ENCODE data around the gene LSG1.

GRCh38 chr3:194619741-194620140 is 52.2 kb downstream of the LSG1 start:
- TF ChIP-seq, protein P1, sequence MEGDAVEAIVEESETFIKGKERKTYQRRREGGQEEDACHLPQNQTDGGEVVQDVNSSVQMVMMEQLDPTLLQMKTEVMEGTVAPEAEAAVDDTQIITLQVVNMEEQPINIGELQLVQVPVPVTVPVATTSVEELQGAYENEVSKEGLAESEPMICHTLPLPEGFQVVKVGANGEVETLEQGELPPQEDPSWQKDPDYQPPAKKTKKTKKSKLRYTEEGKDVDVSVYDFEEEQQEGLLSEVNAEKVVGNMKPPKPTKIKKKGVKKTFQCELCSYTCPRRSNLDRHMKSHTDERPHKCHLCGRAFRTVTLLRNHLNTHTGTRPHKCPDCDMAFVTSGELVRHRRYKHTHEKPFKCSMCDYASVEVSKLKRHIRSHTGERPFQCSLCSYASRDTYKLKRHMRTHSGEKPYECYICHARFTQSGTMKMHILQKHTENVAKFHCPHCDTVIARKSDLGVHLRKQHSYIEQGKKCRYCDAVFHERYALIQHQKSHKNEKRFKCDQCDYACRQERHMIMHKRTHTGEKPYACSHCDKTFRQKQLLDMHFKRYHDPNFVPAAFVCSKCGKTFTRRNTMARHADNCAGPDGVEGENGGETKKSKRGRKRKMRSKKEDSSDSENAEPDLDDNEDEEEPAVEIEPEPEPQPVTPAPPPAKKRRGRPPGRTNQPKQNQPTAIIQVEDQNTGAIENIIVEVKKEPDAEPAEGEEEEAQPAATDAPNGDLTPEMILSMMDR (conservative IDR thresholded peaks at IDR 0.05 in 1 of 2, IDR thresholded peaks at IDR 0.05 in 1 of 2; ENCODE audit: extremely low read depth in 1 of 2, insufficient read depth in 1 of 2, low read depth in 1 of 2, low read length in 2 of 2), result no peak
- TF ChIP-seq EZH2 (IDR thresholded peaks at IDR 0.05; ENCODE audit: borderline replicate concordance, low read length), result no peak

Measured in mammary epithelial cell (primary cell).